HepG2 (cell line): Measurements from ENCODE around the gene F12. TPM values are rescaled to one million over a fixed set of nuclear protein-coding genes. Genes with fewer than 3 reads are reported as not detected.
A peak's percentile ranks its signal among the peaks of the same experiment; 100 is the strongest.

Experiments
- ATF2 ChIP-seq: sonication (generic); formaldehyde crosslinking; IDR thresholded peaks from 2 replicates; pipeline ENCODE4 v1.4.0; 2020; ENCODE audit warnings: missing genetic modification reagents
- HNRNPK ChIP-seq: fragments of 200-400 bp; formaldehyde crosslinking; IDR thresholded peaks from 2 replicates; pipeline ENCODE4 v1.6.1; 2018; ENCODE audit warnings: low read length, low read depth, moderate library complexity, mild to moderate bottlenecking; ENCODE audit not compliant: poor library complexity, severe bottlenecking
- PATZ1 ChIP-seq: sonication (generic); formaldehyde crosslinking; IDR thresholded peaks from 2 replicates; pipeline ENCODE4 v1.4.0; 2020; ENCODE audit warnings: missing genetic modification reagents
- PHF8 ChIP-seq: sonication (generic); formaldehyde crosslinking; IDR thresholded peaks from 2 replicates; pipeline ENCODE4 v1.5.0; 2020; ENCODE audit warnings: missing genetic modification reagents
- PRDM10 ChIP-seq: sonication (generic); formaldehyde crosslinking; IDR thresholded peaks from 2 replicates; pipeline ENCODE4 v1.4.0; 2020; ENCODE audit warnings: low read depth, missing genetic modification reagents
- PRMT3 ChIP-seq: sonication (generic); formaldehyde crosslinking; IDR thresholded peaks from 2 replicates; pipeline ENCODE4 v1.8.1; 2022; ENCODE audit warnings: low read depth, mild to moderate bottlenecking, moderate library complexity, missing genetic modification reagents, borderline replicate concordance
- REL ChIP-seq: sonication (generic); formaldehyde crosslinking; conservative IDR thresholded peaks from 2 replicates; pipeline ENCODE4 v1.8.0; 2022; ENCODE audit warnings: mild to moderate bottlenecking, missing genetic modification reagents, moderate library complexity
- SALL1 ChIP-seq: sonication (generic); formaldehyde crosslinking; IDR thresholded peaks from 2 replicates; pipeline ENCODE4 v1.8.0; 2022; ENCODE audit warnings: mild to moderate bottlenecking, missing genetic modification reagents
- SMAD3 ChIP-seq: sonication (generic); formaldehyde crosslinking; IDR thresholded peaks from 2 replicates; pipeline ENCODE4 v1.4.0; 2020; ENCODE audit warnings: missing genetic modification reagents
- THAP7 ChIP-seq: sonication (generic); formaldehyde crosslinking; IDR thresholded peaks from 2 replicates; pipeline ENCODE4 v1.8.1; 2023; ENCODE audit warnings: mild to moderate bottlenecking, missing genetic modification reagents
- THRA ChIP-seq: sonication (generic); formaldehyde crosslinking; IDR thresholded peaks from 2 replicates; pipeline ENCODE4 v1.4.0; 2020; ENCODE audit warnings: missing genetic modification reagents, borderline replicate concordance
- ZNF746 ChIP-seq: sonication (generic); formaldehyde crosslinking; IDR thresholded peaks from 2 replicates; pipeline ENCODE4 v1.8.0; 2022; ENCODE audit warnings: mild to moderate bottlenecking, missing genetic modification reagents
- polyA plus RNA-seq, 8 experiments: library from polyadenylated mRNA; depleted of rRNA in 3 of 8; stranded (reverse) in 7 of 8; unstranded in 1 of 8; fragments of >200 nt; fragmentation: Illumina TruSeq in 4 of 8; extraction: Trizol in 4 of 8; gene quantifications; 2 replicates each; pipeline versions ENCODE4 v1.2.1 to v1.2.3, GENCODE V29; 2011 to 2016; ENCODE audit warnings: low read depth in 4 of 8, missing spikeins in 1 of 8, mixed read lengths in 1 of 8; ENCODE audit not compliant: insufficient read depth in 1 of 8
- total RNA-seq, 5 experiments: library from RNA; depleted of rRNA; stranded (reverse); fragments of >200 nt; fragmentation: Illumina TruSeq; extraction: Trizol; gene quantifications; 2 replicates each; pipeline ENCODE4 v1.2.3, GENCODE V29; 2016; ENCODE audit warnings: low read depth in 1 of 5
- TF ChIP-seq, protein P1 (sequence below): sonication (generic); formaldehyde crosslinking; conservative IDR thresholded peaks from 2 replicates; pipeline ENCODE4 v1.8.1; 2023; ENCODE audit warnings: missing genetic modification reagents
- TF ChIP-seq, protein P2 (sequence below): IDR thresholded peaks from 2 replicates; pipeline ENCODE4 v1.6.1; 2016; ENCODE audit warnings: low read depth, borderline replicate concordance

F12 gene
- total and polyA plus RNA-seq, 2 of the 13 experiments (the other 11 are each of a cell fraction or from before 2014, with no cell fraction given), result 2.5 to 3.0 TPM

- TF ChIP-seq ATF2 (0 out of 2 replicates have a peak, but pooled peaks have one; percentile 5), PATZ1 (CRISPR knock-in tag) (peak; percentile 16; the same call in 1 of the 2 replicates), PRMT3 (CRISPR knock-in tag) (no peak), PRDM10 (no peak), PHF8 (CRISPR knock-in tag) (peak; percentile 55; the same call in 1 of the 2 replicates), ZNF746 (CRISPR knock-in tag) (peak; percentile 21; the same call in 1 of the 2 replicates), THRA (CRISPR knock-in tag) (peak; percentile 8; the same call in 1 of the 2 replicates), SMAD3 (CRISPR knock-in tag) (no peak), THAP7 (CRISPR knock-in tag) (0 out of 2 replicates have a peak, but pooled peaks have one; percentile 12), HNRNPK (peak; percentile 27), SALL1 (peak; percentile 9; the same call in 1 of the 2 replicates), REL (CRISPR knock-in tag) (0 out of 2 replicates have a peak, but pooled peaks have one; percentile 63)
- TF ChIP-seq, protein P1, sequence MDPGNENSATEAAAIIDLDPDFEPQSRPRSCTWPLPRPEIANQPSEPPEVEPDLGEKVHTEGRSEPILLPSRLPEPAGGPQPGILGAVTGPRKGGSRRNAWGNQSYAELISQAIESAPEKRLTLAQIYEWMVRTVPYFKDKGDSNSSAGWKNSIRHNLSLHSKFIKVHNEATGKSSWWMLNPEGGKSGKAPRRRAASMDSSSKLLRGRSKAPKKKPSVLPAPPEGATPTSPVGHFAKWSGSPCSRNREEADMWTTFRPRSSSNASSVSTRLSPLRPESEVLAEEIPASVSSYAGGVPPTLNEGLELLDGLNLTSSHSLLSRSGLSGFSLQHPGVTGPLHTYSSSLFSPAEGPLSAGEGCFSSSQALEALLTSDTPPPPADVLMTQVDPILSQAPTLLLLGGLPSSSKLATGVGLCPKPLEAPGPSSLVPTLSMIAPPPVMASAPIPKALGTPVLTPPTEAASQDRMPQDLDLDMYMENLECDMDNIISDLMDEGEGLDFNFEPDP, result 0 out of 2 replicates have a peak, but pooled peaks have one; percentile 43
- TF ChIP-seq, protein P2, sequence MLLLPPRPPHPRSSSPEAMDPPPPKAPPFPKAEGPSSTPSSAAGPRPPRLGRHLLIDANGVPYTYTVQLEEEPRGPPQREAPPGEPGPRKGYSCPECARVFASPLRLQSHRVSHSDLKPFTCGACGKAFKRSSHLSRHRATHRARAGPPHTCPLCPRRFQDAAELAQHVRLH (CRISPR knock-in tag), result 0 out of 2 replicates have a peak, but pooled peaks have one; percentile 17
Observed at GRCh38 chr5:177371120-177372033, 38.0 kb downstream of the F12 start (continued).
